ENCODE measurements around the gene FNDC10.

Gene FNDC10

DNA sequence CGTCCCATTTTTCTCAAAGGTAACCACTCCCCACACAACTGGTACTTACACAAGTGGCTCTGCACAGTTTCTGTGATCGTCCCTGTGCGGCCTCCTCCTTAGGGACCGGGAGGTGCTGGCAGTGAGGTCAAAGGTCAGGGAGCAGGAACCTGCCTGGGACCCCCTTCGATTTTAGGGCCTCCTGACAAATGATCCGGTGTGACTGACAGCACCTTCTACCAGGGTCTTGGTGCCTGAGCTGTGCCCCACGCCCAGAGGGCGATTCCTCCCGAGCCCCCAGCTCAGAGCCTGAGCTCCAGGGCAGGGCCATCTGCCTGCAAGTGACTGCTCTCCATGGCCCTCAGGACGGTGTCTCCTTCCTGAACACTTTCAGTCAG lies 47.7 kb downstream of the FNDC10 start:
- H3F3A ChIP-seq (ENCODE audit: insufficient read depth): no peaks in the 10 kb centered on the region
- no peaks in the 10 kb centered on the region for H3K27me3 ChIP-seq (ENCODE audit: low read length)
- no peak overlapping the region for H3K4me3 ChIP-seq (ENCODE audit: insufficient read depth, low read length, poor library complexity, severe bottlenecking)
- H3K79me2 ChIP-seq (ENCODE audit: insufficient read depth, low read length): no peaks in the 10 kb centered on the region; the same call in 1 of the 2 replicates
- H3K9me3 ChIP-seq (ENCODE audit: insufficient read depth, low read length): no peaks in the 10 kb centered on the region
- no peak for TF ChIP-seq EZH2phosphoT487 (conservative IDR thresholded peaks at IDR 0.05; ENCODE audit: low read length)
- TF ChIP-seq, protein P1, sequence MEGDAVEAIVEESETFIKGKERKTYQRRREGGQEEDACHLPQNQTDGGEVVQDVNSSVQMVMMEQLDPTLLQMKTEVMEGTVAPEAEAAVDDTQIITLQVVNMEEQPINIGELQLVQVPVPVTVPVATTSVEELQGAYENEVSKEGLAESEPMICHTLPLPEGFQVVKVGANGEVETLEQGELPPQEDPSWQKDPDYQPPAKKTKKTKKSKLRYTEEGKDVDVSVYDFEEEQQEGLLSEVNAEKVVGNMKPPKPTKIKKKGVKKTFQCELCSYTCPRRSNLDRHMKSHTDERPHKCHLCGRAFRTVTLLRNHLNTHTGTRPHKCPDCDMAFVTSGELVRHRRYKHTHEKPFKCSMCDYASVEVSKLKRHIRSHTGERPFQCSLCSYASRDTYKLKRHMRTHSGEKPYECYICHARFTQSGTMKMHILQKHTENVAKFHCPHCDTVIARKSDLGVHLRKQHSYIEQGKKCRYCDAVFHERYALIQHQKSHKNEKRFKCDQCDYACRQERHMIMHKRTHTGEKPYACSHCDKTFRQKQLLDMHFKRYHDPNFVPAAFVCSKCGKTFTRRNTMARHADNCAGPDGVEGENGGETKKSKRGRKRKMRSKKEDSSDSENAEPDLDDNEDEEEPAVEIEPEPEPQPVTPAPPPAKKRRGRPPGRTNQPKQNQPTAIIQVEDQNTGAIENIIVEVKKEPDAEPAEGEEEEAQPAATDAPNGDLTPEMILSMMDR (IDR thresholded peaks at IDR 0.05; ENCODE audit: insufficient read depth, low read length, poor library complexity, severe bottlenecking): no peak
- no peak overlapping the region for H2AFZ ChIP-seq (ENCODE audit: low read depth, low read length, severe bottlenecking)
- H4K20me1 ChIP-seq (ENCODE audit: low read depth, low read length): no peaks in the 10 kb centered on the region
- H3K36me3 ChIP-seq (ENCODE audit: low read length): no peaks in the 10 kb centered on the region
- no peak overlapping the region for H3K27ac ChIP-seq (ENCODE audit: low read depth, low read length)
- H3K4me2 ChIP-seq (ENCODE audit: low read depth, low read length, poor library complexity, severe bottlenecking): no peak overlapping the region
- no peak overlapping the region for H3K9ac ChIP-seq (ENCODE audit: low read length)
- H3K9me2 ChIP-seq (replicated peaks; ENCODE audit: insufficient read depth, low read length): no peaks in the 10 kb centered on the region

DNA sequence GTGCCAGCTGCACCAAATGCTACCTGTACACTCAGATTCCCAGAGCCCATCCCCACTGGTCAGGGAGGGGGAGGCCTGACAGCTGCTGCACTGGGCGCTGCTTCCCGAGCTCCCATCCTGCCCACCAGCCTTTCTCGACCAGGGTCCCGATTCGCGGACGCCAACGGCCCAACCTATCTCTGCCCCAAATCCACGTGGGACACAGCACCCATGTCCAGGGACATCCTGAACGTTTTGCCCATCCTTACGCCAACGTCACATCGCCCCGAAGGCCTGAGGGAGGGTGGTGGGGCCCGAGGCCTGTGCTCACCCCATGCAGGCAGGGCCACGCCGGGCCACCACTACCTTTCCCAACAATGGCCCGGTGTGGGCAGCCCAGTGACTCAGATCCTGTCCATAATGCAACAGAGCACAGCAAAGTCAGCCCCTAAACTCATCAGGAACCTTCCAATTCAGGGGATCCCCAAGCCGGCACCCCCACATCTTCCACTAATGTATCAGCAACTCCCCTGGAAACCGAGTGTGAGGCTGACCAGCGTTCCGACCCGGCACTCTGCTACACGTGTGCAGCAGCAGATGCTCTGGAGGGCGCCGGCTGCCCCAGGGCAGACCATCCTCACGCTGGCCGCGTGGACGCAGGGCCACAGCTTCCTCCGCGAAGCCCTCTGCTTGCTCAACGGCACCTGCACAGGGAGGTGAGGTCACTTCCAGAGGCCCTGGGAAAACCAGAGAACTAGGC lies 48.2 kb downstream of the FNDC10 start:
- Histone ChIP-seq H3F3A (ENCODE audit: insufficient read depth) (no peaks in the 10 kb centered on the region), H2AFZ (ENCODE audit: low read depth, low read length, severe bottlenecking) (no peak overlapping the region), H3K36me3 (ENCODE audit: low read length) (no peaks in the 10 kb centered on the region), H3K9me2 (replicated peaks; ENCODE audit: insufficient read depth, low read length) (no peaks in the 10 kb centered on the region), H3K4me2 (ENCODE audit: low read depth, low read length, poor library complexity, severe bottlenecking) (no peak overlapping the region), H3K9me3 (ENCODE audit: insufficient read depth, low read length) (no peaks in the 10 kb centered on the region), H3K27ac (ENCODE audit: low read depth, low read length) (no peak overlapping the region), H3K9ac (ENCODE audit: low read length) (no peak overlapping the region), H4K20me1 (ENCODE audit: low read depth, low read length) (no peaks in the 10 kb centered on the region), H3K79me2 (ENCODE audit: insufficient read depth, low read length) (no peaks in the 10 kb centered on the region; the same call in 1 of the 2 replicates), H3K4me3 (ENCODE audit: insufficient read depth, low read length, poor library complexity, severe bottlenecking) (no peak overlapping the region), H3K27me3 (ENCODE audit: low read length) (no peaks in the 10 kb centered on the region)
- TF ChIP-seq, protein P1 (IDR thresholded peaks at IDR 0.05; ENCODE audit: insufficient read depth, low read length, poor library complexity, severe bottlenecking): no peak
- TF ChIP-seq EZH2phosphoT487 (conservative IDR thresholded peaks at IDR 0.05; ENCODE audit: low read length): no peak

DNA sequence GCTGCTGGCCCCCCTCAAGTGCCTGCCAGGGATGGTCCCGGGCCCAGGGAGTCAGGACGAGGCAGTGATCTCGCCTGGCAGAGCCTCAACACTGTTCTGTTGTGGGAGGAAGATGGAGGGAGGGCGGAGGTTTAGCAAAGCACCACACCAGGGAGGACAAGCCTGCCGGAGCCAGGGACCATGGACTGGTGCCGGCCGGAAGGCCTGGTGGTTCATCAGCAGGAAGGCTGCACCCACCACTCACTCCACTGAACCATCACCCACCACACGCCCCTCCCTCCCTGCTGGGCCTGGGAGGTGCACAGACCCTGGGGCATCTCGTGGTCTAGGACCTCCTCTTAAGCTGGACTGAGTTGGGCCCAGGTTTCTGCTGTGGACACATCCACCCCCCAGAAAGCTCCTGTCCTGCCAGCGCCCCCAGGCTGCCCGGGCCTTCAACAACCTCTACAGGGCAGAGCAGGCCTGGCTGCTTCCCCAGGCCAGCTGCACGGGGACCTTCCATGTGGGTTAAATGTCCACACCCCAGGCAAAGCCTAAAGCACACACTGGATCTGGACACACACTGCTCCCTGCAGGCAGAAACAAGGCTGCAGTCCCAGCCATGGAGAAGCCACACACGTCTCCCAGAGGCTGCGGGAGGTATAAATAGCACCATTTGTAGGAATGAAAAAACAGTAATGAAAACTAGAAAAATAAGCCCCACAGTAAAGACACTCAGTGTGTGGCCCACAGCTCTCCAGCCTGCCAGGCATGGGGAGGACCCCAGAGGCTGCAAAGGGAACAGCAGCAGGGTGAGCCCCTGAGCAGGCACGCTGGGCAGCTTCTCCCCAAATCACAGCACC lies 49.1 kb downstream of the FNDC10 start:
- H3K9me3 ChIP-seq (ENCODE audit: insufficient read depth, low read length): no peaks in the 10 kb centered on the region
- TF ChIP-seq EZH2phosphoT487 (conservative IDR thresholded peaks at IDR 0.05; ENCODE audit: low read length): no peak
- TF ChIP-seq, protein P1 (IDR thresholded peaks at IDR 0.05; ENCODE audit: insufficient read depth, low read length, poor library complexity, severe bottlenecking): no peak
- H3K27me3 ChIP-seq (ENCODE audit: low read length): no peaks in the 10 kb centered on the region
- no peak overlapping the region for H3K4me2 ChIP-seq (ENCODE audit: low read depth, low read length, poor library complexity, severe bottlenecking)
- no peak overlapping the region for H3K4me3 ChIP-seq (ENCODE audit: insufficient read depth, low read length, poor library complexity, severe bottlenecking)
- H3K9me2 ChIP-seq (replicated peaks; ENCODE audit: insufficient read depth, low read length): no peaks in the 10 kb centered on the region
- H3K79me2 ChIP-seq (ENCODE audit: insufficient read depth, low read length): no peaks in the 10 kb centered on the region; the same call in 1 of the 2 replicates
- no peak overlapping the region for H2AFZ ChIP-seq (ENCODE audit: low read depth, low read length, severe bottlenecking)
- H3K27ac ChIP-seq (ENCODE audit: low read depth, low read length): no peak overlapping the region
- no peaks in the 10 kb centered on the region for H3F3A ChIP-seq (ENCODE audit: insufficient read depth)
- no peaks in the 10 kb centered on the region for H3K36me3 ChIP-seq (ENCODE audit: low read length)
- H4K20me1 ChIP-seq (ENCODE audit: low read depth, low read length): no peaks in the 10 kb centered on the region
- H3K9ac ChIP-seq (ENCODE audit: low read length): no peak overlapping the region
